ENCODE measurements around the gene ATP6V0A1. TPM values are rescaled to one million over a fixed set of nuclear protein-coding genes. Genes with fewer than 3 reads are reported as not detected.
A peak's percentile ranks its signal among the peaks of the same experiment; 100 is the strongest.

ATP6V0A1 gene
- total and polyA plus RNA-seq, 8 donors, result 13.1 to 435 (median 80.2) TPM

GRCh38 chr17:42423766-42424165 lies 34.9 kb upstream of the ATP6V0A1 start:
- Histone ChIP-seq H3K4me1 (peaks cover 22 to 62% (median 47%) of the 10 kb centered on the region in 4 donors), H3K4me3 (peak overlapping the region; percentile 65 to 75 (median 70)), H3K36me3 (no peaks in the 10 kb centered on the region), H3K27me3 (peaks cover 0 to 29% (median 20%) of the 10 kb centered on the region in 3 donors), H3K9me3 (no peaks in the 10 kb centered on the region), H3K27ac (peak overlapping the region; percentile 26 to 94 (median 91))
- no peak for DNase-seq
- intact Hi-C loops (cut with DNase I; ENCODE audit: low total_unique reads), result no loop called here
- 59 to 81% (median 73%) methylated on average over 11 of the region's 11 CpGs for WGBS, 5 donors
- TF ChIP-seq CTCF (IDR thresholded peaks at IDR 0.05) (no peak), POLR2A (IDR thresholded peaks at IDR 0.05) (no peak), EP300 (IDR thresholded peaks at IDR 0.05) (no peak), POLR2AphosphoS5 (IDR thresholded peaks at IDR 0.05) (no peak)

- Histone ChIP-seq H3K9me3 (no peaks in the 10 kb centered on the region), H3K4me3 (no peak overlapping the region), H3K27ac (peak overlapping the region in 3 of 5 donors; percentile 9 to 92 (median 38)), H3K36me3 (no peaks in the 10 kb centered on the region), H3K4me1 (peaks cover 16 to 53% (median 37%) of the 10 kb centered on the region in 4 donors), H3K27me3 (peaks cover 0 to 29% (median 20%) of the 10 kb centered on the region in 3 donors)
- WGBS, 5 donors, result 70 to 88% (median 85%) methylated on average over 4 of the region's 4 CpGs
- no peak for DNase-seq
- intact Hi-C loops (cut with DNase I; ENCODE audit: low total_unique reads), result loop anchor here (5.0 kb wide), 1 partner anchor 102 kb away; no protein-coding TSS in a partner anchor
- TF ChIP-seq EP300 (IDR thresholded peaks at IDR 0.05), result no peak
- no peak for TF ChIP-seq POLR2AphosphoS5 (IDR thresholded peaks at IDR 0.05)
- no peak for TF ChIP-seq POLR2A (IDR thresholded peaks at IDR 0.05)
- TF ChIP-seq CTCF (IDR thresholded peaks at IDR 0.05), result no peak
Observed at GRCh38 chr17:42424991-42425610, 33.6 kb upstream of the ATP6V0A1 start.

GRCh38 chr17:42428141-42428944 lies 30.3 kb upstream of the ATP6V0A1 start:
- 33 to 40% (median 35%) methylated on average over 4 of the region's 4 CpGs for WGBS, 5 donors

More at GRCh38 chr17:42428141-42428944, 30.3 kb upstream of the ATP6V0A1 start:
- TF ChIP-seq EP300 (IDR thresholded peaks at IDR 0.05) (no peak), CTCF (IDR thresholded peaks at IDR 0.05) (peak in 5 of 7 experiments; percentile 62 to 81 (median 67)), POLR2AphosphoS5 (IDR thresholded peaks at IDR 0.05) (peak in 1 of 3 donors; percentile 51)
- Histone ChIP-seq H3K4me3 (no peak overlapping the region), H3K27ac (peak overlapping the region in 1 of 5 donors; percentile 33), H3K27me3 (peaks cover 0 to 7% (median 0%) of the 10 kb centered on the region in 3 donors), H3K9me3 (no peaks in the 10 kb centered on the region), H3K36me3 (no peaks in the 10 kb centered on the region), H3K4me1 (peaks cover 6 to 28% (median 15%) of the 10 kb centered on the region in 4 donors)
- intact Hi-C loops (cut with DNase I; ENCODE audit: low total_unique reads), result loop anchor here (5.0 kb wide), 1 partner anchor 99 kb away; no protein-coding TSS in a partner anchor
- DNase-seq, result peak; percentile 66 to 91
